Suprapubic skin (tissue), 4 donors: ENCODE data around the gene CPS1.

Source experiments
- CTCF ChIP-seq, 2 donors: fragments of 200-600 bp in 1 of 2; fragments of 450-650 bp in 1 of 2; sonication (generic) in 1 of 2; IDR thresholded peaks; one replicate each; pipeline ENCODE4 v1.5.1; 2016 to 2019; ENCODE audit warnings: antibody characterized with exemption in 2 of 2, mild to moderate bottlenecking in 1 of 2, moderate library complexity in 1 of 2
- EP300 ChIP-seq: sonication (generic); formaldehyde crosslinking; IDR thresholded peaks from one replicate; pipeline ENCODE4 v1.6.1; 2017; ENCODE audit warnings: antibody characterized with exemption
- POLR2A ChIP-seq, 2 donors: fragments of 450-650 bp; IDR thresholded peaks; one replicate each; pipeline ENCODE4 v1.6.1; 2017; ENCODE audit warnings: antibody characterized with exemption in 2 of 2, mild to moderate bottlenecking in 2 of 2, moderate library complexity in 2 of 2
- POLR2AphosphoS5 ChIP-seq, 3 donors: sonication (generic); formaldehyde crosslinking; IDR thresholded peaks; one replicate each; pipeline ENCODE4 v1.6.1; 2017; ENCODE audit warnings: antibody characterized with exemption in 3 of 3

GRCh38 chr2:210663631-210664089 is 107.3 kb downstream of the CPS1 start:
- TF ChIP-seq CTCF (IDR thresholded peaks at IDR 0.05) (no peak), POLR2A (IDR thresholded peaks at IDR 0.05) (no peak), POLR2AphosphoS5 (IDR thresholded peaks at IDR 0.05) (no peak), EP300 (no peak)
